ENCODE measurements around the gene RFESD. TPM values are rescaled to one million over a fixed set of nuclear protein-coding genes. Genes with fewer than 3 reads are reported as not detected.
A peak's percentile ranks its signal among the peaks of the same experiment; 100 is the strongest.

The RFESD gene
- total and polyA plus RNA-seq, 2 experiments from 2014 or later, result 1.6 to 2.3 TPM

DNA sequence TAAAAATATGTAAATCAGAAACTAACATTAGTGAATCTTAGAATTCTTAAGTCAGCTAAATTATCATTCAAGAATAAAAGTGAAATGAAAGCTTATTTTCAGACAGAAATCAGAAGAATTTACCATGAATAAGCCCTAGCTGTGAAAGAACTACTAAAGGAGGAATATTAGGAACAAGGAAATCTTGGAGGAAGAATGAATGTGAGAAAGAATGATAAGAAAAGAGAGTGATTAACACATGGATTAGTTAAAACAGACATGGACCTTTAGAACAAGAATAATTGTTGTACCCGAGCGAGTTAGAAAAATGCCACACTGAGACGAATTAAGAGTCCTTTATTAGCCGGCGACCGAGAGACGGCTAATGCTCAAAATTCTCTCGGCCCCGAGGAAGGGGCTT is 60.5 kb downstream of the RFESD start:
- WGBS (ENCODE audit: low lambda C conversion rate, missing lambda C conversion rate), result 29% methylated on average over 9 of the region's 9 CpGs

More for the DNA sequence above, 60.5 kb downstream of the RFESD start:
- Histone ChIP-seq H3K4me2 (peak overlapping the region; percentile 25), H3K27ac (no peak overlapping the region), H3K9me2 (replicated peaks; ENCODE audit: insufficient read depth) (no peaks in the 10 kb centered on the region), H4K20me1 (ENCODE audit: insufficient read depth, poor library complexity, severe bottlenecking) (no peaks in the 10 kb centered on the region), H3K79me2 (no peaks in the 10 kb centered on the region), H3K4me1 (ENCODE audit: insufficient read depth) (peaks cover 18% of the 10 kb centered on the region), H3K4me3 (no peak overlapping the region), H2AFZ (peak overlapping the region; percentile 22), H3K36me3 (replicated peaks; ENCODE audit: insufficient read depth, low read depth) (no peaks in the 10 kb centered on the region), H3K9me3 (ENCODE audit: low read depth) (no peaks in the 10 kb centered on the region), H3K27me3 (no peaks in the 10 kb centered on the region)
- TF ChIP-seq EZH2 (IDR thresholded peaks at IDR 0.05; ENCODE audit: borderline replicate concordance) (no peak), EZH2phosphoT487 (IDR thresholded peaks at IDR 0.05; ENCODE audit: low read depth, severe bottlenecking, unreplicated experiment) (no peak), CTCF (IDR thresholded peaks at IDR 0.05; ENCODE audit: poor library complexity) (no peak)
- DNase-seq (ENCODE audit: low spot score), result no peak

Other genes with a start within 250 kb of the RFESD start
- 84.1 and 93.3 TPM in 2 replicates for gene SKIC3, start 91.8 kb upstream of the RFESD start, total RNA-seq
- 36.0 and 41.3 TPM in 2 replicates for gene SKIC3, start 91.8 kb upstream of the RFESD start, polyA plus RNA-seq
- 15.0 and 15.1 TPM in 2 replicates for gene ARSK, start 91.7 kb upstream of the RFESD start, total RNA-seq
- gene ARSK, start 91.7 kb upstream of the RFESD start, polyA plus RNA-seq, result 12.8 and 13.3 TPM in 2 replicates
- 0.36 TPM in 1 of 2 replicates, not detected in the other for gene GPR150, start 26.7 kb upstream of the RFESD start, total RNA-seq
- gene GPR150, start 26.7 kb upstream of the RFESD start, polyA plus RNA-seq, result 1.0 and 1.3 TPM in 2 replicates
- 0.33 TPM in 1 of 2 replicates, not detected in the other for gene SPATA9, start 36.2 kb downstream of the RFESD start, total RNA-seq
- gene SPATA9, start 36.2 kb downstream of the RFESD start, polyA plus RNA-seq, result 0.17 and 1.2 TPM in 2 replicates
- 126 and 162 TPM in 2 replicates for gene RHOBTB3, start 84.6 kb downstream of the RFESD start, total RNA-seq
- gene RHOBTB3, start 84.6 kb downstream of the RFESD start, polyA plus RNA-seq, result 91.3 and 113 TPM in 2 replicates
- 57.8 and 79.1 TPM in 2 replicates for gene GLRX, start 175.9 kb downstream of the RFESD start, total RNA-seq
- gene GLRX, start 175.9 kb downstream of the RFESD start, polyA plus RNA-seq, result 101 and 103 TPM in 2 replicates